IPS-NIHi11 (cell line): Measurements from ENCODE around the gene SCYGR1.
"Not testable (repeated sequence)": the region's sequence is repeated elsewhere in the genome, so short reads cannot be mapped to it uniquely, and the experiment has no call there.

Experiments
- DNase-seq: peaks from one replicate; pipeline ENCODE4 v3.0.0; 2012; ENCODE audit warnings: mixed read lengths, low spot score

Gene SCYGR1

GRCh38 chr2:227402959-227403358 lies 15.2 kb upstream of the SCYGR1 start:
- no peak for DNase-seq

GRCh38 chr2:227402321-227402720 lies 14.6 kb upstream of the SCYGR1 start:
- DNase-seq = no peak

GRCh38 chr2:227401550-227401949 lies 13.8 kb upstream of the SCYGR1 start:
- DNase-seq = no peak

- DNase-seq = no peak
Measured at GRCh38 chr2:227398684-227399670, 11.2 kb upstream of the SCYGR1 start.

- no peak for DNase-seq
Measured at GRCh38 chr2:227397562-227397961, 9.8 kb upstream of the SCYGR1 start.

GRCh38 chr2:227395556-227395955 lies 7.8 kb upstream of the SCYGR1 start:
- no peak for DNase-seq

- no peak for DNase-seq
Measured at GRCh38 chr2:227394401-227394800, 6.7 kb upstream of the SCYGR1 start.

GRCh38 chr2:227390468-227391256 lies 2.9 kb upstream of the SCYGR1 start:
- DNase-seq = no peak

GRCh38 chr2:227389661-227390060 lies 1.9 kb upstream of the SCYGR1 start:
- no peak for DNase-seq

GRCh38 chr2:227389231-227389630 lies 1.5 kb upstream of the SCYGR1 start:
- DNase-seq = no peak

GRCh38 chr2:227388537-227389011 lies 825 bp upstream of the SCYGR1 start:
- no peak for DNase-seq

- DNase-seq = no peak
Measured at GRCh38 chr2:227386630-227387029, 1.1 kb downstream of the SCYGR1 start.

- DNase-seq = no peak
Measured at GRCh38 chr2:227383686-227384085, 4.1 kb downstream of the SCYGR1 start.

GRCh38 chr2:227382241-227382835 lies 5.4 kb downstream of the SCYGR1 start:
- not testable (repeated sequence) for DNase-seq

- DNase-seq = no peak
Measured at GRCh38 chr2:227379095-227379494, 8.7 kb downstream of the SCYGR1 start, which contains the start of gene TM4SF20. TSS of gene TM4SF20 (minus strand) at chr2:227379306. CDS start at chr2:227379268, 38 bp downstream.

- DNase-seq = no peak
Measured at GRCh38 chr2:227378371-227378782, 9.4 kb downstream of the SCYGR1 start.

- no peak for DNase-seq
Measured at GRCh38 chr2:227377467-227378351, 10.0 kb downstream of the SCYGR1 start.

GRCh38 chr2:227376656-227377396 lies 10.9 kb downstream of the SCYGR1 start:
- no peak for DNase-seq

GRCh38 chr2:227374158-227374557 lies 13.6 kb downstream of the SCYGR1 start:
- no peak for DNase-seq

GRCh38 chr2:227373389-227373788 lies 14.4 kb downstream of the SCYGR1 start:
- DNase-seq = no peak
